Uterus (tissue), 2 donors: ENCODE measurements around the gene P2RY11.

Source experiments
- POLR2A ChIP-seq, 2 donors: fragments of 450-650 bp; IDR thresholded peaks; one replicate each; pipeline ENCODE4 v1.6.1; 2016; ENCODE audit warnings: antibody characterized with exemption in 2 of 2, mild to moderate bottlenecking in 1 of 2, moderate library complexity in 1 of 2
- TF ChIP-seq, protein P1 (sequence below), 4 experiments: fragments of 200-600 bp in 2 of 4; fragments of 450-650 bp in 2 of 4; sonication (generic) in 2 of 4; IDR thresholded peaks; one replicate each; pipeline ENCODE4 v1.5.1; 2016 to 2019; ENCODE audit warnings: antibody characterized with exemption in 4 of 4, mild to moderate bottlenecking in 2 of 4, moderate library complexity in 1 of 4

DNA sequence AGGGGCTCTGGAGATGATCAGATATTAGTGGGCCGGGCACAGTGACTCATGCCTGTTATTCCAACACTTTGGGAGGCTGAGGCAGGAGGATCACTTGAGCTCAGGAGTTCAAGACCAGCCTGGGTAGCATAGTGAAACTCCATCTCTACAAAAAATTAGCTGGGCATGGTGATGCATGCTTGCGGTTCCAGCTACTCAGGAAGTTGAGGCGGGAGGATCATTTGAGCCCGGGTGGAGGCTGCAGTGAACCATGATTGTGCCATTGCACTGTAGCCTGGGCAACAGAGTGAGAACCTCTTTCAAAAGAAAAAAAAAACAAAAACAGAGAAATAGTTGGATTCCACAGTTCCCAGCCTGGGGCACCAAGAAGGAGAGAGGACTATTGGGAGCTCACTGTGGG, 43.3 kb upstream of the P2RY11 start:
- TF ChIP-seq, protein P1, sequence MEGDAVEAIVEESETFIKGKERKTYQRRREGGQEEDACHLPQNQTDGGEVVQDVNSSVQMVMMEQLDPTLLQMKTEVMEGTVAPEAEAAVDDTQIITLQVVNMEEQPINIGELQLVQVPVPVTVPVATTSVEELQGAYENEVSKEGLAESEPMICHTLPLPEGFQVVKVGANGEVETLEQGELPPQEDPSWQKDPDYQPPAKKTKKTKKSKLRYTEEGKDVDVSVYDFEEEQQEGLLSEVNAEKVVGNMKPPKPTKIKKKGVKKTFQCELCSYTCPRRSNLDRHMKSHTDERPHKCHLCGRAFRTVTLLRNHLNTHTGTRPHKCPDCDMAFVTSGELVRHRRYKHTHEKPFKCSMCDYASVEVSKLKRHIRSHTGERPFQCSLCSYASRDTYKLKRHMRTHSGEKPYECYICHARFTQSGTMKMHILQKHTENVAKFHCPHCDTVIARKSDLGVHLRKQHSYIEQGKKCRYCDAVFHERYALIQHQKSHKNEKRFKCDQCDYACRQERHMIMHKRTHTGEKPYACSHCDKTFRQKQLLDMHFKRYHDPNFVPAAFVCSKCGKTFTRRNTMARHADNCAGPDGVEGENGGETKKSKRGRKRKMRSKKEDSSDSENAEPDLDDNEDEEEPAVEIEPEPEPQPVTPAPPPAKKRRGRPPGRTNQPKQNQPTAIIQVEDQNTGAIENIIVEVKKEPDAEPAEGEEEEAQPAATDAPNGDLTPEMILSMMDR (IDR thresholded peaks at IDR 0.05), result no peak
- no peak for TF ChIP-seq POLR2A (IDR thresholded peaks at IDR 0.05)
